HG02571 (cell line): Measurements from ENCODE around the gene PALLD.
A peak's percentile ranks its signal among the peaks of the same experiment; 100 is the strongest.
"Not testable (repeated sequence)": the region's sequence is repeated elsewhere in the genome, so short reads cannot be mapped to it uniquely, and the experiment has no call there.

ENCODE experiments used
- ATAC-seq: cut with Tn5 transposase; IDR thresholded peaks from one replicate; pipeline ENCODE4 v1.9.1; 2021; ENCODE audit warnings: mild to moderate bottlenecking, moderate library complexity; ENCODE audit not compliant: unreplicated experiment

PALLD gene

GRCh38 chr4:168804146-168804545 lies 307.3 kb downstream of the PALLD start:
- no peak for ATAC-seq

- ATAC-seq, result no peak
Measured at GRCh38 chr4:168805341-168805740, 308.5 kb downstream of the PALLD start.

DNA sequence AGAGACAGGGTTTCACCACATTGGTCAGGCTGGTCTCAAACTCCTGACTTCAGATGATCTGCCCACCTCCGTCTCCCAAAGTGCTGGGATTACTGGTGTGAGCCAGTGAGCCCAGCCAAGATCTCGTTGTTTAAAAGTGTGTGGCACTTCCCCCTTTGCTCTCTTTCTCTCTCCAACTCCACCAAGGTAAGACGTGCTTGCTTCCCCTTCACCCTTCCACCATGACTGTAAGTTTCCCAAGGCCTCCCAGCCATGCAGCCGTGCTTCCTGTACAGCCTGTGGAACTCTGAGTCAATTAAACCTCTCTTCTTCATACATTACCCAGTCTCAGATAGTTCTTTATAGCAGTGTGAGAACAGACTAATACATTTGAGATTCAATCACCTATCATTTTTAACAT lies 309.4 kb downstream of the PALLD start:
- ATAC-seq, result not testable (repeated sequence)

DNA sequence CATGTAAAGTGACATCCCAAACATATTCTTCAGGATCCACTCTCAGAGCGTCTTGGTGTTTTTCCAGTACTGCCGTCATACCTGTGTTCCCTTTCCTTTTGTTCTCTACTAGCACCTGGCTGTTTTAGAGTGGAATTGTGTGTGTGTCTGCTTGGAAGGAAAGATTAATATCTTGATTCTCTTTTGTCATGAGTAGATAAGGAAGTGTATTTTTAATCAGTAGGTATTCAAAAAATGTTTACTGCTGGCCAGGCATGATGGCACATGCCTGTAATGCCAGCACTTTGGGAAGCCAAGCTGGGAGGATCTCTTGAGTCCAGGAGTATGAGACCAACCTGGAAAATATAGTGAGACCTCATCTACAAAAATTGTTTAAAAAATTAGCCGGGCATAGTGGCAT lies 314.4 kb downstream of the PALLD start:
- ATAC-seq, result no peak

- no peak for ATAC-seq
Measured at GRCh38 chr4:168811786-168812651, 315.2 kb downstream of the PALLD start.

- ATAC-seq, result no peak
Measured at GRCh38 chr4:168812806-168813205, 316.0 kb downstream of the PALLD start.

DNA sequence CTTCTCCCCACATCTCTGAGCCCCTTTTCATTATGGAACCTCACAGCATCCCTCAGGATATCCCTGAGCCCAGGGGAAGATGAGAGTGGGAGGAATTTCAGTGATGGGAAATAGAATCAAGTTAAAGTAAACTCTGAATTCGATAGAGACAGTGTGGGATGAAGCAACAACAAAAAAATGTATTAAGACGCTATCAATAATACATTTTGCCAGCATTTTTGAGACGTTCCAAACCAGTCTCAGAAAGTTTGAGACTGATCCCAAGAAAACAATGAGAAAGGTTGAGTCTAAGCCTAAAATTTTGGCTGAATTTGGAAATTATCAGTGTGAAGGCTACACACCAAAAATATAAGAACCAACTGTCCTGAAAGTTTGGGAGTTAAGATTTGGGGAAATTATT lies 317.0 kb downstream of the PALLD start:
- no peak for ATAC-seq

DNA sequence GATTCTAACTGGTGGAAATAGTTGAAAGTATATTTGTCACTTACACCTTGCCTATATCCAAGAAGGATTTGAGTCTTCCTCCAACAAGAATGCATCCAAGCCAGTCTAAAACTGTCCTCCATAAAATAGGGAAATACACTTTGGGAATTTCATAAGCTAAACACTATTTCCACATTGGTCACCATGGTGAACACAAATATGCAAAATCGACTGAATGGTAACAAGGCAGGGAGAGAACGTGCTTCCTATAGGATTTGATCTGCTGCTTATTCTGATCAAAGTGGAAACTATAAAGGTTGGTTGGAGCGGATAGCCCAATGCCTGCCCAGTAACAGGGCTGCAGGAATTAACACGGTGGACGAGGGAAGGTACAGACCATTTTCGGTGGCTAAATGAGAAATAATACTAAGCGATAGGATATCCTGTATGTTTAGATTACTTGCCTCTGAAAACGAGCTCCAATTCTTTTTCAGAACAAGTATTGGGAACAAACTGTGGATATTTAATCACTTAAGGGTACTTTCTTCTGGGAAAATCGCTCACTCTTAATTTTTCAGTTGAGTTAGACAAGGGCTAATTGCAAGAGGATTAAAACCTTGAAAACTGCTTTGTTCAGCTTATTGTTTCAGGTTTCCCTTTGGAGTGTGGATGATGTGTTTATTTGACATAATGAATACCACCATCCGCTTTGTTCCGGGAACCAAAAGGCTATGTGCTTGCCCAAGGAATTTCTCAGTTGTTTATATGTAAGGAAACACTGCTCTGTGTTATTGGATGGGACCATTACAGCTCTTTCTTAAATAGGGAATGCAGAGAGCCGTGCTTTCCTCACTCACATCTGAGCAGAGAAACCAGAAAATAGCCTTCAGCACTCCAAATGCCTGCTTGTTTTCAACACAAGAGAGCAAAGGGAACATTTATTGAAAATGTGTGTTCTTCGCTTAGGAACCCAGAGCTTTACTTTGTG lies 318.8 kb downstream of the PALLD start:
- no peak for ATAC-seq

DNA sequence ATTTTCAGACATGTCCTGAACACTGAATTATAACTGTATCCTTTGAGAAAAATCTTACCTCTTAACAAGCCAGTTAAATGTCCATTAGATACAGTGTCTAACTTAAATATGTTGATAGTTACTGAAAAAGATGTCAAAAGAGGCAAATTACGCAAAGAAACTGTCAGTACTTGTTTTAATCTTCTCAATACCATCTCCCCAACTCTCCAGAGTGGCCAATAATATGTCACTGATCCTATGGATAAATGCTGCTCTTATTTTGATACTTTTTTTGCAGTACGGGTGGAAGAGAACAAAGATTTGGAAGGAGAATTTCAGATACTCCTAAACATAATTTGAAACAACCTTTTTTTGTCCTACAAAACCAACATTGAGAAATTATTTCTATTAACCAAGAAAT lies 320.5 kb downstream of the PALLD start:
- no peak for ATAC-seq

DNA sequence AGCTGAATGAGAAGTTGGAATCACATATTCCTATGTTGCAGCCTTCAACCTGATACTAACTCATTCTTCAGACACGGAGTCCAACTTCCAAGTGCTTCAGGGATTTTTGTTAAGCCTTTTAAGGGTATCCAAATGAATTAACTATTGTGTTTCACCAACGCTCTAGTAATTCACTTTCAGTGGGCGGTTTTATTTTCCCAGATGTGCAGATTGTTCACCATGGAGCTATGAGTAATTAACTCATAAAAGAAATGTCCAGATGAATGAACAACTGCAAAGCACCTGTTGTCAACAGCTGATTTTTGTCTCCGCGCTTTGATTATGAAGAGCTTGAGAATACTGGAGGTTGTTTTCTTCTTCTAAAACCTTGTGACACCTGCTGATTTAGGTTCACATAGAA lies 325.6 kb downstream of the PALLD start:
- no peak for ATAC-seq

DNA sequence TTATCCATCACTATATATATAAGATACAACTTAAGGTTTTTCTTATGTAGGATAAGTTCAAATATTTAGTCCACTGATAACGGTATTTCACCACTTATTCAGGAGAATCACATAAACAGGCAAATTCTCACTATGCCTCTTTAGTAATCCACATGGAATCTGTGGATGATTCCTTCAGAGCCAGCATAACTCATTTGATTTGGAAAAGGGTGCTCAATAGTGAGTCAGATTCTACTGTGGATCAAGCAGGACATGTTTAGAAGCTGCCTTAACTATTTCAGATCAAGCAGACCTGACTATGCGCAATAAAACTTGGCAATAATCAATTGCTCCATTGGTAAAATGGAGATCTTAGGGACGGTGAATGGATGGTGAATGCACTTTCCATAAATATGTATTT lies 329.1 kb downstream of the PALLD start:
- no peak for ATAC-seq

DNA sequence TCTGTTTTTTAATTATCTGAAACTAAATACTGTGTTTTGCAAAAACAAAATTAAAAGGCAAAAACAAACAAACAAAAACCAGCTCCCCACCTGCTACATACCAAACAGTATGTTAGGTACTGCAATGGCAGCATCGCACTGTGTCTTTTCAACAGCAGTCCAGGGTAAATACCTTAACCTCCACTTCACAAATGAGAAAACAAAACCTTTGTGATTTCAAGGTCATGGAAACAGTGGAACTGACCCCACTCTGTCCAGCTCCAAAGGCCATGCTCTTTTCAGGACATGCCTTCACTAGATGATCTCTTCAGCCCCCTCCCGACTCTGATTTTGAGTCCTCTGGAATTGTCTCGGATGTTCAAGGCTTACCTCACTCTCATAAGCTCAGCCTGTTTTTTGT lies 329.8 kb downstream of the PALLD start:
- ATAC-seq, result no peak

DNA sequence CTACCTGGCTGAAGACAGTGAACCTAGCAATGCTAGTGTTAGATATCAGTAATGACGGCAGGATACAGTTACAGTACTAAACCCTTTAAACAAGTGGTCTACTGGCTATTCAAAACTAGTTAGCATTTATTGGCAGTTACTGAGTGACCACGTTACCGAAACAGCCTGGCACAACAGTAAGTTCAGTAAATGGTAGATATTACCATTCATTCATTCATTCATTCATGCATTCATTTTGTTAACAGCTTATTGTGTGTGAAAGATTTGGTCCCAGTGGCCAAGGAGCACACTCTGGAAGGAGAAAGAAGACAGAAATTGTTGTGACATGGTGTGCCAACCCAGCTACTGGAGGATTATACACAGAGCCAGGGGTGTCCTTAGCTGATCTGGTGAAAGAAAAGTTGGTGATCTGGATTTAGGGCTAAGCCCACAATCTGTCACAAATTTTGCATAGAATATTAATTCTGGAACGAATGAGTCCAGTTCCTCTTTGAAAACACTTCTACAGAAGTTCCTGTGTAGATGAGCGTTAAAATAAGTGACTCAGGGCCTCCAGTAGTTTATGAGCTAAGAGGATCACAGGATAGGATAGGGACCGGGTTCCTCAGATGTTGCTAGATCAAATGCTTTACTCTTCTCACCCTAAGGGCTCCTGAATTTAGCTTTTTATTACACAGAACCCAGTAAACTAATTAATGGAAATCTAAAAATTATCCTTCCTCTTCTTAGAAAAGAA lies 334.1 kb downstream of the PALLD start:
- ATAC-seq, result no peak

GRCh38 chr4:168831585-168831918 lies 334.7 kb downstream of the PALLD start:
- ATAC-seq, result no peak

DNA sequence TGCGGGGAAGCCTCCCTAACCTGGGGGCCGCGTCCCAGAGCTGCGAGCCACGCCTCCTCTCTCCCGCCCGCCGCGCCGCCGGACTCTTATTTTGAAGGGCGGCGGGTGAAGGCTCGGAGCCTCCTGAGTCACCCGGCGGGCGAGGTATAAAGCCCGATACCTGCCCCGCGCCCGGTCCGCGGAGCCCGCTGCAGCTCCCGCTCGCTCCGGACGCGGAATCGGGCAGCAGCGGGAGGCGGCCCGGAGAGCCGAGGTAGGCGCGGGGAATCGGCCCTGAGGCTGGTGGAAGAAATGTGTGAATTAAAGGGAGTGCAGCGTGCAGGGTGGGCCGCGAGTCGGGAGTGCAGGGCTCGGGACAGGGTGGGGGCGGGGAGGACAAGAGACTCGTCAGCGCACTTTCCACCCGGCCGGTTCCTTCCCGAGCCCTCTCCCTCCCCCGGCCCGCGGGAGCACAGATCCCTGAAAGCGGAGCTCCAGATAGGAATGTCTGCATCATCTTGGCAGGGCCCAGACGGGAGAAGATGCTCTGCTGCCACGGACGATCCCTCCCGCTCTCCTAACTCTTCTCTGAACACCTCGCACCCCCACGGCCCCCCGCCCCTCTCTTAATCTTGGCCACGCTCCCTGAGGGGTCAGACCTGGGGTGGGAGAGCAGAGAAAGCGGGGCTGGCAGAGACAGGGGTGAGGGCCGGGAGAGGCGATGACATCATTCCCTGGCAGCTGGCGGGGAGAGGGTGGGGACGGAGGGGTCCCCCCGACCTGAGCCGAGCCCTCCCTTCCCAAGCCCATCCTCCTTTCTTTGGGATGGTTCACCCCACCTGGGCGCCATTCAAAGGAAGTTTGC lies 335.3 kb downstream of the PALLD start:
- ATAC-seq, result peak; percentile 94

GRCh38 chr4:168832763-168833575 lies 336.1 kb downstream of the PALLD start:
- no peak for ATAC-seq

DNA sequence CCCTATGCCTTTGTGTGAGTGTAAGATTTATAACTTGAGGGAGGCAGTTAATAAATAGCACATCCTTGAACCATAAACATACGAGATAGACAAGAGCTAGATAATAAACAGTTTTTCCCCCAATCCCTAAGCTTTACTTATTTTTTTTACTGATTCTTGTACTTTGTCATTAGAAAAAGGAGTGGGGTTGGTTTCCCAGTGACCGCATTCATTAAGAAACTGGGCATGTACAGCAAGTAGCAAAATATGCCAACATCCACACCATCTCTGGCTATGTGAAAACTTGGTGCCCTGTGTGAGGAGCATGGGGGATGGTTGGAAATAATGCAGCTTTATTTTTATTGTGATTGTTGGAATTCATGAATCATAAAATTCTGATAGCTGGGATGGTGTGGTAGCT lies 337.0 kb downstream of the PALLD start:
- no peak for ATAC-seq

- no peak for ATAC-seq
Measured at GRCh38 chr4:168835880-168836454, 339.1 kb downstream of the PALLD start.

- ATAC-seq, result no peak
Measured at GRCh38 chr4:168836490-168836889, 339.6 kb downstream of the PALLD start.
